Naive thymus-derived CD4-positive, alpha-beta T cell (primary cell): ENCODE measurements around the gene GLP2R. TPM values are rescaled to one million over a fixed set of nuclear protein-coding genes. Genes with fewer than 3 reads are reported as not detected.

ENCODE experiments used
- ATAC-seq: fragments of 150-1000 bp; cut with Tn5 transposase; 2 replicates; pipeline ENCODE4 v1.10.0; 2021; ENCODE audit warnings: mild to moderate bottlenecking, moderate library complexity
- CTCF ChIA-PET: fragments of 350-600 bp; sonication (Branson Sonifier 250); formaldehyde crosslinking; loops from one replicate; lab custom pipeline; 2021; ENCODE audit warnings: antibody characterized with exemption; lab: Charles Lee
- POLR2A ChIA-PET: fragments of 350-600 bp; sonication (Branson Sonifier 250); formaldehyde crosslinking; loops from one replicate; lab custom pipeline; 2021; ENCODE audit warnings: antibody characterized with exemption, inconsistent platforms; lab: Charles Lee
- DNase-seq, 9 donors: peaks; one replicate each; pipeline versions ENCODE4 v3.0.0 to v3.0.0-alpha.2; 2020 to 2022; ENCODE audit warnings: mixed read lengths in 1 of 9
- H3K27ac ChIP-seq: one replicate; pipeline ENCODE4 v1.7.0; 2013; ENCODE audit warnings: mild to moderate bottlenecking, low read depth, low read length, moderate library complexity
- H3K27me3 ChIP-seq, 2 donors: one replicate each; pipeline ENCODE4 v1.7.0; 2013; ENCODE audit warnings: low read length in 2 of 2, mild to moderate bottlenecking in 2 of 2, moderate library complexity in 2 of 2; ENCODE audit not compliant: control insufficient read depth in 2 of 2, insufficient read depth in 2 of 2
- H3K36me3 ChIP-seq, 3 experiments: 1 replicate in 2 of 3; 2 replicates in 1 of 3; pipeline ENCODE4 v1.7.0; 2013; ENCODE audit warnings: low read length in 3 of 3, mild to moderate bottlenecking in 3 of 3, moderate library complexity in 1 of 3; ENCODE audit not compliant: insufficient read depth in 3 of 3, control insufficient read depth in 2 of 3
- H3K4me1 ChIP-seq, 2 donors: one replicate each; pipeline ENCODE4 v1.7.0; 2013; ENCODE audit warnings: low read length in 2 of 2, mild to moderate bottlenecking in 2 of 2, moderate library complexity in 1 of 2; ENCODE audit not compliant: control insufficient read depth in 2 of 2, insufficient read depth in 2 of 2
- H3K4me3 ChIP-seq: 2 replicates; pipeline ENCODE4 v1.7.0; 2013; ENCODE audit warnings: mild to moderate bottlenecking, low read length
- H3K9me3 ChIP-seq, 3 experiments: 1 replicate in 2 of 3; 2 replicates in 1 of 3; pipeline ENCODE4 v1.7.0; 2013; ENCODE audit warnings: low read length in 3 of 3; ENCODE audit not compliant: control insufficient read depth in 2 of 3
- H3K27ac Mint-ChIP-seq, 9 donors: one replicate each; pipeline ENCODE4 v1.8.0; 2020 to 2022; ENCODE audit warnings: mixed read lengths in 9 of 9, mild to moderate bottlenecking in 8 of 9, moderate library complexity in 5 of 9, inconsistent platforms in 2 of 9
- H3K27me3 Mint-ChIP-seq, 5 donors: one replicate each; pipeline ENCODE4 v1.8.0; 2021 to 2022; ENCODE audit warnings: mixed read lengths in 5 of 5, mild to moderate bottlenecking in 1 of 5
- H3K36me3 Mint-ChIP-seq, 5 donors: one replicate each; pipeline ENCODE4 v1.8.0; 2020 to 2022; ENCODE audit warnings: mixed read lengths in 5 of 5, mild to moderate bottlenecking in 3 of 5, inconsistent platforms in 1 of 5
- H3K4me1 Mint-ChIP-seq, 7 donors: one replicate each; pipeline ENCODE4 v1.8.0; 2020 to 2022; ENCODE audit warnings: mixed read lengths in 7 of 7, mild to moderate bottlenecking in 3 of 7, inconsistent platforms in 1 of 7
- H3K4me3 Mint-ChIP-seq, 10 donors: one replicate each; pipeline ENCODE4 v1.8.0; 2020 to 2022; ENCODE audit warnings: mild to moderate bottlenecking in 10 of 10, mixed read lengths in 10 of 10, moderate library complexity in 6 of 10, inconsistent platforms in 2 of 10
- H3K9me3 Mint-ChIP-seq, 11 donors: one replicate each; pipeline ENCODE4 v1.8.0; 2020 to 2022; ENCODE audit warnings: mixed read lengths in 11 of 11, mild to moderate bottlenecking in 4 of 11, inconsistent platforms in 1 of 11, moderate library complexity in 1 of 11
- intact Hi-C, 2 donors: fragments of 100-400 bp; cut with micrococcal nuclease; formaldehyde crosslinking; loops; one replicate each; pipeline ENCODE4 v1.15.1; 2023
- polyA plus RNA-seq, 2 donors: library from polyadenylated mRNA; unstranded; fragments of 300-500 nt; fragmentation: Illumina TruSeq; gene quantifications; one replicate each; pipeline ENCODE4 v1.2.3, GENCODE V29; 2021
- total RNA-seq, 6 experiments: library from RNA in 5 of 6; stranded (reverse) in 5 of 6; gene quantifications; 1 replicate in 5 of 6; 2 replicates in 1 of 6; pipeline ENCODE4 v1.2.3 and lab custom pipeline; 2021 to 2026

GLP2R gene
- total and polyA plus RNA-seq, 7 experiments from 2014 or later: not detected

- no peak overlapping the region for H3K27ac Mint-ChIP-seq
- ATAC-seq: no peak
- intact Hi-C loops: no loop called here
Observed at GRCh38 chr17:9878786-9879525, 53.2 kb downstream of the GLP2R start.

GRCh38 chr17:9880582-9880999 lies 54.9 kb downstream of the GLP2R start:
- H3K36me3 Mint-ChIP-seq: peaks cover 0 to 8% (median 5%) of the 10 kb centered on the region in 5 donors
- intact Hi-C loops: no loop called here
- Histone ChIP-seq H3K4me3 (no peak overlapping the region), H3K9me3 (peaks cover 0 to 19% (median 0%) of the 10 kb centered on the region in 3 experiments), H3K27me3 (no peaks in the 10 kb centered on the region), H3K27ac (no peak overlapping the region), H3K4me1 (no peaks in the 10 kb centered on the region), H3K36me3 (no peaks in the 10 kb centered on the region)
- DNase-seq: no peak
- CTCF ChIA-PET: no interaction called here
- peak; percentile 72 for ATAC-seq
- no peak overlapping the region for H3K4me3 Mint-ChIP-seq
- peaks cover 0 to 16% (median 10%) of the 10 kb centered on the region in 5 donors for H3K27me3 Mint-ChIP-seq
- H3K4me1 Mint-ChIP-seq: no peaks in the 10 kb centered on the region
- H3K27ac Mint-ChIP-seq: no peak overlapping the region
- POLR2A ChIA-PET: no interaction called here
- peaks cover 6 to 47% (median 18%) of the 10 kb centered on the region in 11 donors for H3K9me3 Mint-ChIP-seq

More at GRCh38 chr17:9878786-9879525, 53.2 kb downstream of the GLP2R start:
- Histone ChIP-seq H3K27me3 (no peaks in the 10 kb centered on the region), H3K4me3 (no peak overlapping the region), H3K4me1 (no peaks in the 10 kb centered on the region), H3K9me3 (peaks cover 0 to 19% (median 0%) of the 10 kb centered on the region in 3 experiments), H3K36me3 (no peaks in the 10 kb centered on the region), H3K27ac (no peak overlapping the region)
- peaks cover 0 to 8% (median 5%) of the 10 kb centered on the region in 5 donors for H3K36me3 Mint-ChIP-seq
- H3K9me3 Mint-ChIP-seq: peaks cover 6 to 40% (median 18%) of the 10 kb centered on the region in 11 donors
- DNase-seq: no peak
- ChIA-PET POLR2A (no interaction called here), CTCF (no interaction called here)
- H3K4me3 Mint-ChIP-seq: no peak overlapping the region
- H3K27me3 Mint-ChIP-seq: peaks cover 0 to 24% (median 10%) of the 10 kb centered on the region in 5 donors
- H3K4me1 Mint-ChIP-seq: no peaks in the 10 kb centered on the region

GRCh38 chr17:9883451-9883850 lies 57.7 kb downstream of the GLP2R start:
- no peaks in the 10 kb centered on the region for H3K4me1 Mint-ChIP-seq

GRCh38 chr17:9886141-9886930 lies 60.6 kb downstream of the GLP2R start:
- H3K27me3 ChIP-seq: no peaks in the 10 kb centered on the region
- DNase-seq: no peak
- no peak overlapping the region for H3K27ac ChIP-seq
- intact Hi-C loops: no loop called here
- POLR2A ChIA-PET: no interaction called here
- Mint-ChIP-seq H3K4me3 (no peak overlapping the region), H3K36me3 (peaks cover 0 to 8% (median 5%) of the 10 kb centered on the region in 5 donors), H3K9me3 (peaks cover 6 to 30% (median 18%) of the 10 kb centered on the region in 11 donors), H3K27ac (no peak overlapping the region), H3K27me3 (peaks cover 0 to 7% (median 0%) of the 10 kb centered on the region in 5 donors), H3K4me1 (no peaks in the 10 kb centered on the region)
- no peaks in the 10 kb centered on the region for H3K4me1 ChIP-seq
- CTCF ChIA-PET: no interaction called here
- H3K9me3 ChIP-seq: peaks cover 0 to 19% (median 0%) of the 10 kb centered on the region in 3 experiments
- H3K4me3 ChIP-seq: no peak overlapping the region
- ATAC-seq: no peak
- no peaks in the 10 kb centered on the region for H3K36me3 ChIP-seq

More at GRCh38 chr17:9883451-9883850, 57.7 kb downstream of the GLP2R start:
- H3K27ac Mint-ChIP-seq: no peak overlapping the region
- H3K9me3 ChIP-seq: peaks cover 0 to 19% (median 0%) of the 10 kb centered on the region in 3 experiments
- CTCF ChIA-PET: no interaction called here
- POLR2A ChIA-PET: no interaction called here
- DNase-seq (no peak), ATAC-seq (no peak)
- no peaks in the 10 kb centered on the region for H3K27me3 ChIP-seq
- H3K36me3 Mint-ChIP-seq: peaks cover 0 to 8% (median 5%) of the 10 kb centered on the region in 5 donors
- H3K4me1 ChIP-seq: no peaks in the 10 kb centered on the region
- no peak overlapping the region for H3K27ac ChIP-seq
- intact Hi-C loops: no loop called here
- H3K36me3 ChIP-seq: no peaks in the 10 kb centered on the region
- H3K4me3 Mint-ChIP-seq: no peak overlapping the region
- peaks cover 6 to 47% (median 18%) of the 10 kb centered on the region in 11 donors for H3K9me3 Mint-ChIP-seq
- peaks cover 0 to 11% (median 0%) of the 10 kb centered on the region in 5 donors for H3K27me3 Mint-ChIP-seq
- no peak overlapping the region for H3K4me3 ChIP-seq

- Histone ChIP-seq H3K4me3 (no peak overlapping the region), H3K36me3 (no peaks in the 10 kb centered on the region), H3K9me3 (peaks cover 0 to 13% (median 0%) of the 10 kb centered on the region in 3 experiments), H3K27me3 (no peaks in the 10 kb centered on the region), H3K27ac (no peak overlapping the region), H3K4me1 (no peaks in the 10 kb centered on the region)
- peaks cover 0 to 19% (median 10%) of the 10 kb centered on the region in 11 donors for H3K9me3 Mint-ChIP-seq
- no peaks in the 10 kb centered on the region for H3K4me1 Mint-ChIP-seq
- ChIA-PET POLR2A (no interaction called here), CTCF (no interaction called here)
- peaks cover 0 to 7% (median 0%) of the 10 kb centered on the region in 5 donors for H3K27me3 Mint-ChIP-seq
- peaks cover 0 to 5% (median 0%) of the 10 kb centered on the region in 5 donors for H3K36me3 Mint-ChIP-seq
- no peak for DNase-seq
- intact Hi-C loops: no loop called here
- no peak overlapping the region for H3K4me3 Mint-ChIP-seq
- H3K27ac Mint-ChIP-seq: no peak overlapping the region
- no peak for ATAC-seq
Observed at GRCh38 chr17:9887508-9887907, 61.8 kb downstream of the GLP2R start.

- H3K27ac Mint-ChIP-seq: no peak overlapping the region
- H3K36me3 ChIP-seq: no peaks in the 10 kb centered on the region
- ChIA-PET POLR2A (no interaction called here), CTCF (no interaction called here)
- ATAC-seq: no peak
- H3K9me3 Mint-ChIP-seq: peaks cover 0 to 6% (median 1%) of the 10 kb centered on the region in 11 donors
- H3K27me3 ChIP-seq: no peaks in the 10 kb centered on the region
- DNase-seq: no peak
- H3K4me3 Mint-ChIP-seq: no peak overlapping the region
- no peak overlapping the region for H3K4me3 ChIP-seq
- H3K27me3 Mint-ChIP-seq: peaks cover 0 to 13% (median 5%) of the 10 kb centered on the region in 5 donors
- H3K4me1 ChIP-seq: no peaks in the 10 kb centered on the region
- no peak overlapping the region for H3K27ac ChIP-seq
- H3K4me1 Mint-ChIP-seq: no peaks in the 10 kb centered on the region
- H3K36me3 Mint-ChIP-seq: no peaks in the 10 kb centered on the region
- intact Hi-C loops: no loop called here
- H3K9me3 ChIP-seq: no peaks in the 10 kb centered on the region
Observed at GRCh38 chr17:9890124-9890523, 64.4 kb downstream of the GLP2R start.
